MCF 10A (cell line): ENCODE measurements around the gene SYNGR2. TPM values are rescaled to one million over a fixed set of nuclear protein-coding genes. Genes with fewer than 3 reads are reported as not detected.

Experiments
- BruUV-seq: library from RNA; stranded (reverse); fragments of 400-500 nt; replicated peaks from 2 replicates; lab custom pipeline; 2021; lab: Mats Ljungman, UMichigan
- CTCF ChIA-PET: fragments of 300-600 bp; sonication (Branson Sonifier 250); formaldehyde crosslinking; extraction: SDS; loops from one replicate; lab custom pipeline; 2021; ENCODE audit warnings: antibody characterized with exemption, inconsistent platforms; lab: Yijun Ruan, JAX
- POLR2A ChIA-PET: fragments of 300-600, 350-650 bp; sonication (Branson Sonifier 250); formaldehyde crosslinking; extraction: SDS; loops from one replicate; lab custom pipeline; 2020; ENCODE audit warnings: antibody characterized with exemption, inconsistent platforms; lab: Yijun Ruan, JAX
- DNase-seq: peaks from one replicate; pipeline ENCODE4 v3.0.0-alpha.2; 2018; ENCODE audit not compliant: unreplicated experiment
- H3K27ac Mint-ChIP-seq: one replicate; pipeline ENCODE4 v1.8.0; 2022; ENCODE audit warnings: mild to moderate bottlenecking, low read depth, mixed read lengths; ENCODE audit not compliant: unreplicated experiment
- H3K27me3 Mint-ChIP-seq: one replicate; pipeline ENCODE4 v1.8.0; 2022; ENCODE audit warnings: mixed read lengths; ENCODE audit not compliant: insufficient read depth, unreplicated experiment
- H3K36me3 Mint-ChIP-seq: one replicate; pipeline ENCODE4 v1.8.0; 2022; ENCODE audit warnings: mild to moderate bottlenecking, moderate library complexity, mixed read lengths; ENCODE audit not compliant: insufficient read depth, unreplicated experiment
- H3K4me1 Mint-ChIP-seq: one replicate; pipeline ENCODE4 v1.8.0; 2022; ENCODE audit warnings: mixed read lengths; ENCODE audit not compliant: insufficient read depth, unreplicated experiment
- H3K4me3 Mint-ChIP-seq: one replicate; pipeline ENCODE4 v1.8.0; 2022; ENCODE audit warnings: mild to moderate bottlenecking, moderate library complexity, mixed read lengths; ENCODE audit not compliant: unreplicated experiment
- H3K9me3 Mint-ChIP-seq: one replicate; pipeline ENCODE4 v1.8.0; 2022; ENCODE audit warnings: mixed read lengths; ENCODE audit not compliant: unreplicated experiment
- CTCF ChIP-seq: fragments of 200-600 bp; IDR thresholded peaks from one replicate; pipeline ENCODE4 v1.8.0; 2022; ENCODE audit warnings: antibody characterized with exemption, mild to moderate bottlenecking; ENCODE audit not compliant: unreplicated experiment
- intact Hi-C: fragments of 100-400 bp; cut with micrococcal nuclease; formaldehyde crosslinking; loops from 2 replicates; pipeline ENCODE4 v1.14.1; 2022
- total RNA-seq: library from RNA; stranded (reverse); gene quantifications from 2 replicates; pipeline ENCODE4 v1.2.3, GENCODE V29; 2022

The SYNGR2 gene
- total RNA-seq, 1 experiment from 2014 or later, result 52.2 TPM

- ChIA-PET POLR2A (interaction anchor here (0.6 to 2.4 kb wide), 13 partner anchors 12 to 99 kb away, joined by 3 to 14 read pairs (median 4); partner anchors contain the start of gene TMC6), CTCF (interaction anchor here (0.7 to 1.1 kb wide), 5 partner anchors 23 to 279 kb away, joined by 3 to 5 read pairs (median 4); no protein-coding TSS in a partner anchor)
- TF ChIP-seq CTCF, result no peak
- H3K36me3 Mint-ChIP-seq, result no peaks in the 10 kb centered on the region
- no peaks in the 10 kb centered on the region for H3K9me3 Mint-ChIP-seq
- no peaks in the 10 kb centered on the region for H3K27me3 Mint-ChIP-seq
- peak; percentile 97 for DNase-seq
- no peak overlapping the region for H3K27ac Mint-ChIP-seq
- intact Hi-C loops, result loop anchor here (1.0 kb wide), 1 partner anchor 17 kb away; no protein-coding TSS in a partner anchor
- H3K4me1 Mint-ChIP-seq, result peaks cover 16% of the 10 kb centered on the region
- no TSS peak for BruUV-seq
- H3K4me3 Mint-ChIP-seq, result no peak overlapping the region
Observed at GRCh38 chr17:78142119-78142861, 26.1 kb upstream of the SYNGR2 start.

GRCh38 chr17:78143214-78144146 is 24.9 kb upstream of the SYNGR2 start:
- TF ChIP-seq CTCF, result no peak
- peaks cover 16% of the 10 kb centered on the region for H3K4me1 Mint-ChIP-seq
- no peaks in the 10 kb centered on the region for H3K36me3 Mint-ChIP-seq
- intact Hi-C loops, result no loop called here
- no peaks in the 10 kb centered on the region for H3K9me3 Mint-ChIP-seq
- no peaks in the 10 kb centered on the region for H3K27me3 Mint-ChIP-seq
- H3K27ac Mint-ChIP-seq, result no peak overlapping the region
- POLR2A ChIA-PET, result interaction anchor here (0.7 to 2.7 kb wide), 4 partner anchors 10 to 44 kb away, joined by 3 to 14 read pairs (median 10); partner anchors contain the start of genes SYNGR2 and TMC6
- H3K4me3 Mint-ChIP-seq, result no peak overlapping the region
- CTCF ChIA-PET, result interaction anchor here (0.6 kb wide), 2 partner anchors 45 to 141 kb away, joined by 3 to 5 read pairs; no protein-coding TSS in a partner anchor
- no peak for DNase-seq
- no TSS peak for BruUV-seq

GRCh38 chr17:78144147-78144719 is 24.1 kb upstream of the SYNGR2 start:
- ChIA-PET CTCF (interaction anchor here (0.5 to 1.0 kb wide), 5 partner anchors 18 to 1597 kb away, joined by 3 to 4 read pairs (median 3); no protein-coding TSS in a partner anchor), POLR2A (interaction anchor here (0.7 to 2.7 kb wide), 5 partner anchors 9 to 172 kb away, joined by 3 to 12 read pairs (median 4); partner anchors contain the start of gene SYNGR2)
- H3K4me1 Mint-ChIP-seq, result peaks cover 16% of the 10 kb centered on the region
- H3K27ac Mint-ChIP-seq, result no peak overlapping the region
- H3K4me3 Mint-ChIP-seq, result no peak overlapping the region
- BruUV-seq, result no TSS peak
- TF ChIP-seq CTCF, result no peak
- intact Hi-C loops, result no loop called here
- H3K9me3 Mint-ChIP-seq, result no peaks in the 10 kb centered on the region
- H3K27me3 Mint-ChIP-seq, result no peaks in the 10 kb centered on the region
- no peaks in the 10 kb centered on the region for H3K36me3 Mint-ChIP-seq
- peak; percentile 70 for DNase-seq
